AG04449 (cell line): ENCODE results near the gene USP19.

Experiments used
- CTCF ChIA-PET: fragments of 350-600 bp; formaldehyde crosslinking; extraction: SDS; loops from one replicate; lab custom pipeline; 2021; ENCODE audit warnings: antibody characterized with exemption; lab: Yijun Ruan, JAX
- POLR2A ChIA-PET: fragments of 400-600, 350-600 bp; formaldehyde crosslinking; extraction: SDS; loops from one replicate; lab custom pipeline; 2020; ENCODE audit warnings: antibody characterized with exemption, inconsistent platforms; lab: Yijun Ruan, JAX
- DNase-seq: peaks from one replicate; pipeline ENCODE4 v3.0.0-alpha.2; 2010; ENCODE audit warnings: low read depth, low spot score
- H3K4me3 ChIP-seq: 2 replicates; pipeline ENCODE4 v1.5.1; 2011; ENCODE audit warnings: low read depth, mild to moderate bottlenecking, control low read depth, low read length
- CTCF ChIP-seq: IDR thresholded peaks from one replicate; pipeline ENCODE4 v1.5.1; 2011; ENCODE audit warnings: mild to moderate bottlenecking, moderate library complexity, low read length, control low read depth, inconsistent platforms; ENCODE audit not compliant: insufficient read depth; ENCODE audit errors: missing control alignments

USP19 gene

GRCh38 chr3:49100046-49100615, 20.5 kb downstream of the USP19 start:
- no peak overlapping the region for H3K4me3 ChIP-seq
- ChIA-PET CTCF (interaction anchor here (1.0 kb wide), 1 partner anchor 78 kb away, joined by 3 read pairs; the partner anchor contains the start of gene NDUFAF3), POLR2A (no interaction called here)
- DNase-seq, result no peak
- TF ChIP-seq CTCF, result no peak

GRCh38 chr3:49098910-49099630, 21.6 kb downstream of the USP19 start:
- POLR2A ChIA-PET, result no interaction called here
- no peak overlapping the region for H3K4me3 ChIP-seq
- TF ChIP-seq CTCF, result no peak
- CTCF ChIA-PET, result no interaction called here
- DNase-seq, result no peak

DNA sequence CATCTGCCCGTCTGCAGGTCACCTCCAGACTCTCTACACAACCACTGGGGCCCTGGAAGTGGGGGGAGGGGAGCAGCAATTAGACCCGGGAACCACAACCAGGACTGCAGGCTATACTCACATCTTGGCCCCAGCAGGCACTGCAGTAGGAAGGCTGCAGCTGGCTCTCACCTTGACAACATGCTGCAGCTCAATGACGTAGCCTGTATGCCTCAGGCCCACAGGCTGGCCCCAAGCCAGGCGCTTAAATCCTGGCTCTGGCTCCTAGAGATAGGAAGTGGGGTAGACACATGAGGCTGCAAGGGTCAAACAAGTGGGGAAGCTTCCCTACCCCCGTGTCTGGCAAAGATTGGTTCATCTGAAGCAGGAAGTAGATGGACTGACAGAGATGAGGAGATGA, 22.2 kb downstream of the USP19 start:
- DNase-seq, result no peak
- H3K4me3 ChIP-seq, result no peak overlapping the region
- ChIA-PET POLR2A (no interaction called here), CTCF (no interaction called here)
- no peak for TF ChIP-seq CTCF

DNA sequence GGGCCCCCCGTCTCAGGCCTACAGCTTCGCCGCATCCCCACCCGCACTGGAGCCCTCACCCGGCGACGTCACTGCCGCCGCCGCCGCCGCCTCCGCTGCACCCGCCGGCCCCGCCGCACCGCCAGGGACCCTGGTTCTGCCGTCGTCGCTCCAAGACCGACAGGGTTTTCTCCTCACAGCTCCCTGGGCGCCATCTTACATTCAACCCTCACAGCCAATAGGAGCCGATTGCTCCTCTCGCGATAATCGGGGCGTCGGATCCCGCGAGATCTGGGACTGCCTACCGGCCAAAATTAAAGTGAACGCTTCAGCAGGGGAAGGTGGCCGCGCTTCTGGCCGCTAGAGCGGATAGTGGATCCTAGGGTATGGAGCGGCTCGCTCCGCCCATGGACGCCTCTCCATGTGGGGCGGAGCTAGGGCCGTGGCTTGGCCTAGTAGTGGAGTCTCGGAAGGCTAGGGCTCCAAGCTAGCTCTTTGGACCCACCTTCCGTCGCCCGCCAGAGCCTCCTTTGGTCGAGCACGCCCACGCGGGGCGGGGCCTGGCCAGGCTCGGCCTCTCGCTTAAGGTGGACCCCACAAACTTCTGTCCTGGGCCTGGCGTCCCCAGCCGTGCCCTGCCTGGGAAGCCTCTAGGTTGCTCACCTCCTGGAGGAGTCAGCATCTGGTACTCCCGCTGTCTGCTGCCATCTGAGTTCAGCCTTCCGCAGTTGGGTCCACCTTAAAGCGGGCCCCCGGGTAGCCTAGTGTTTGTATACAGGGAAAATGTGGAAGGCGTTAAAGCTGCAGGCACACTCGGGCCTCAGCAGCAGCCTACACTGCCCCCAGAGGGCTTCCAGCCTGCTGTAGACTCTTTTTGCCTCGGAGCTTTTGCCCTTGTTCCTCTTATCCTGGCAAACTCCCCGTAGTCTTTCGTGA, 26.5 kb downstream of the USP19 start, which contains the start of gene QRICH1:
Gene QRICH1 (minus strand): TSS at position 219 of the 915 bp plus-strand sequence. CDS start 17,054 bp downstream, outside the sequence.
- DNase-seq, result peak; percentile 87
- ChIA-PET POLR2A (interaction anchor here (0.5 to 3.7 kb wide), 18 partner anchors 8 to 105 kb away, joined by 3 to 31 read pairs (median 6); partner anchors contain the start of genes IMPDH2, KLHDC8B, LAMB2 and NDUFAF3), CTCF (interaction anchor here (0.8 to 4.2 kb wide), 14 partner anchors 8 to 459 kb away, joined by 3 to 25 read pairs (median 4); partner anchors contain the start of genes NDUFAF3, QARS1 and SLC26A6)
- peak; percentile 70 for TF ChIP-seq CTCF
- peak within 1 kb of the TSS; percentile 89 for H3K4me3 ChIP-seq

DNA sequence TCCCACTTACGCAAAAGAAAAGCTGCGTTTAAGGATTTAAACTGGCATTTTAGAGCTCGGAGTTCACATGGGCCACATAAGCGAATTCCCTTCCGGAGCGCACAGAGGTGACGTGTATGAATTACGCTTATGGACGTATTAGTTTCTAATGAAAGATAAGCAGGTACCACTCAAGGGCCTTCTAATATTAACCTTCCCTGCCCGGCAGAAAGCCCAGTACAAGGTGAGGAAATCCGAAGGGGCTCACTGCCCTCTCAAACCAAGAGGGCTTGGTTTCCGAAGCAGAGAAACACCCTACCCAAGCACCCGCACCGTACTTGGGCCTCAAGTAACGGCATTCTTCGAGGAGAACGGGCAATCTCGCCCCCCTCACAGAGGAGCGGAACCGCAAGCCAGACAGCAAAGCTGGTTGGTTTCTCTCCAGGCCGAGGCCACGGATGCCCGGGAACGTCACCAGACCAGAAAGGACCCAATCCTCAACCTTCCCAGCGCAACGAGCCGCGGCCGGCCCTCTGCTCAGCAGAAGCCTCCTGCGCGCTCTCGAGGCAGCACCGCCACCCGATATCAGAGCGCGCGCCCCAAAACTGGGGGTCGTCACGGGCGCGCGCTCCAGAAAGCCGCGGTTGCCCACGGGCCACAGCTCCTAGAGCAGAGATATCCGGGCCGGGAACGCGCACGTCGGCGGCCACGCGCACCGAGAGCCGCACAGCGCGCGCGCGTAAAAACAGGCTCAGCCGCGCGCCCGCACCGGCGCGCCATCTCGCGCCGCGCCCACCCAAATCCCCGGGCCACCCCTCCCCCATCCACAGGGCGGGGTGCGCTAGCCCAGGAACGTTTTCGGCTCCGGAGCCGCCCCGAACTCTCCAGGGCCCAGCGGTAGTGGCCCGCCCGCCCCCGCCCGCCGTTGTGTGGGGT, 27.4 kb downstream of the USP19 start:
- ChIA-PET CTCF (interaction anchor here (0.8 to 4.2 kb wide), 11 partner anchors 9 to 458 kb away, joined by 3 to 25 read pairs (median 5); partner anchors contain the start of genes LAMB2, NDUFAF3 and SLC26A6), POLR2A (interaction anchor here (0.5 to 3.7 kb wide), 18 partner anchors 9 to 104 kb away, joined by 3 to 31 read pairs (median 6); partner anchors contain the start of genes IMPDH2, KLHDC8B, LAMB2 and NDUFAF3)
- TF ChIP-seq CTCF, result no peak
- H3K4me3 ChIP-seq, result peak overlapping the region; percentile 89
- peak; percentile 40 for DNase-seq
